DMS153 treated with DMSO at 0.1 percent for 48 hours (cell line): ENCODE data around the gene TJP3.

ENCODE experiments used
- DNase-seq: peaks from one replicate; lab custom pipeline; 2025; ENCODE audit not compliant: unreplicated experiment; lab: John Stamatoyannopoulos, UW

The TJP3 gene

DNA sequence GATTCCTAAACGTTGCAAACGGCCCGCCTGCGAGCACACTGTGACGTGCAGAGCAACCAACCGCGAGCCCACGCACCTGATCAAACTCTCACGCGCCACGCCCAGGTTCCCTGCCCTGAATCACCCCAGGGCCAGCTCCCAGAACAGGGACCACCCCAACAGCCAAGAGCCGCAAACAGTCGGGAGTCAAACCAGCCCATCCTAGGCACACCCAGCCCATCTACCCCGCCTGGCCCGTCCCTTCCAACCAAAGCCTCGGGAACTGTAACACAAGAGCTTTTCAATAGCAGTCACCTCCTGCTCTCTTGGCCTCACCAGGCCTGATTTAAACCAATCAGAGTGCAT, 16.8 kb upstream of the TJP3 start:
- no peak for DNase-seq

DNA sequence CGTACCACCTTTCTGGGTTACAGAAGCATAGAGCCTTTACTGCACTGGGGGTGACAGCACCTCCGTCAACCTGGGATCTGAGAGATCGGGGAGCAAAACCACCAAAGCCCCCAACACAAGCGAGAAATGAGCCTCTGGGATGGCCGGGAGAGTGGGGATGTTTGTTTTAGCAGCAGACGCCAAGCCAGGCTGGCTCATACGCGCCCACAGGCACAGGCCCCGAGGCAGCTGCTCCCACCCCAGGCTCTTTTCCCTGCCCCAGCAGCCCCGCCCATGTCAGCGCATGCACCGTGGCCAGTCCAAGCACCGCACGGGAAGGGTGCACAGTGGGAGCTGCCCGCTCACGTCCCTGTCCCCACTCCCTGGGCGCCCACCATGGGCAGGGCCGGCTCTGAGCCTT, 16.5 kb upstream of the TJP3 start:
- no peak for DNase-seq

DNA sequence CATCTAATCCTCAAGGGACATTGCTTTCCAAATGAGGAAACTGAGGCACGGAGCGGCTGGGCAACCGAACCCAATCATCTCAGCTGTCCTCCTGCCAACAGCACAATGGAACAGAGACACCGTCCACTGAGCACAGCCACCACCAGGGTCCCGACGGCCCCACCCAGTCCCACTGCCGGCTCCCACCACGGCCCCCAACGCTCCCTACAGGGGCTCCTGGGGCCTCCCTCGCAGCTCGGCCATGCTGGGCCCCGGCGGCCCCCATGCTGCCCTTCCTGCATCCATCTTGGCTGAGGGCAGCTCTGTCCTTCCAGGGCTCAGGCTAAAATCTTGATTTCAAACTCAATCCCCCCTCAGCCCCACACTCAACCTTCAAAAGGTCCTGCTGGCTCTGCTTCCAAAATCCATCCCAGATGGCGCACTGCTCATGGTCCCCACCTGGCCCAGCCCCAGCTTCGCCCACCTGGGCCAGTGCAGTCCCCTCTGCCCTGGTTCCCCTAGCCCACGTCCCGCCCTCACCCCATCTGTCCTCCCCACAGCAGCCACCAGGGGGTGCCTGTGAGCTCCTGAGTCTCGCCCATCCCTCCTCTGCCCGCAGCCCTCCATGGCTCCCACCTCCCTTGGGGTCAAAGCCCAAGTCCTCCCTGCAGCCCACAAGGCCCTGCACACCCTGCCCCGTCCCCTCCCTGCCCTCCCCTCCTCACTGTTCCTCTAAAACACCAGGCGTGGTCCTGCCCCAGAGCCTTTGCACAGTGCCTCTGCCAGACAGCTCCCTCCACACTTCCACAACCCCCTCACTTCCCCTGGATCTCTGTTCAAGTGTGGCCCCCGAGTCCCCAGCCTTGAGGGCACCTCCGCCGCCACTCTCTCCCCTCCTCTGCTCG, 15.8 kb upstream of the TJP3 start:
- DNase-seq, result no peak

DNA sequence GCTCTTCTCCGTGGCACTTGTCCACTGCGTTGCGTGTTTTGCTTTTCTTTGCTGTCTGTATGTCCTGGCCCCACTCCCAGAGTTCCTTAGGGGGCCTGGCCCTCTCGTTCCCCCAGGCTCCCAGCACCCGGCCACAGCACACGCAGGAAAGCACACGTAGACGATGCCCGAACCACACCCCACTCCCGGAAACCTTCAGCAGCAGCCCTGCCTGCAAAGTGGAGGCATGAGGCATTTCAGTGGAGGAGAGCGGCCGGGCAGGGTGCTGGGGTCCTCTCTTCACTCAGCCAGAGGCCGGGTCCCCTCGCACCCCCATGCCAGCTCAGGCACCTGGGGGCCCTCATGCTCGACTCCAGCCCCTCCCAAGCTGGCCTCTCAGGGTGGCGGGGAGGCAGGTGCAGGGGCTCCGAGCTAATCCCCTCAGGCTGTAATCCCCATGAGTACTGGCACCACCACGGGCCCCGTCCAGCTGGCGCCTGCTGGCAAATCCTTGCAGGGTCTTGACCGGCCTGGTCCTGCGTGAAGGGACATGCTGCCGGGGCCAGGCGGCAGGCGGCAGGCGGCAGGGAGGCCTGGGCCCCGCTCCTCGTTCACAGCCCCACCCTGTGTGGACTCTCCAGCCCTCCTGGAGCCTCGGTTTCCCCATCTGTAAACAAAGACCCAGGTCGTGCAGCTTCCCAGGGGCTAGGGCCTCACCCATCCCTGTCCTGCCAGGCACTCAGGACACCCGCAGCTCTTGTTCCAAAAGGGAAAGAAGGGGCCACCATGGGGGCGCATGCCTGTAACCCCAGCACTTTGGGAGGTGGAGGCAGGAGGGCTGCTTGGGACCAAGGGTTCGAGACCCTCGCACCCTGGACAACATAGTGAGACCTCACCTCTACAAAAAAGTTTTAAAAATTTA, 14.9 kb upstream of the TJP3 start:
- DNase-seq, result no peak

DNA sequence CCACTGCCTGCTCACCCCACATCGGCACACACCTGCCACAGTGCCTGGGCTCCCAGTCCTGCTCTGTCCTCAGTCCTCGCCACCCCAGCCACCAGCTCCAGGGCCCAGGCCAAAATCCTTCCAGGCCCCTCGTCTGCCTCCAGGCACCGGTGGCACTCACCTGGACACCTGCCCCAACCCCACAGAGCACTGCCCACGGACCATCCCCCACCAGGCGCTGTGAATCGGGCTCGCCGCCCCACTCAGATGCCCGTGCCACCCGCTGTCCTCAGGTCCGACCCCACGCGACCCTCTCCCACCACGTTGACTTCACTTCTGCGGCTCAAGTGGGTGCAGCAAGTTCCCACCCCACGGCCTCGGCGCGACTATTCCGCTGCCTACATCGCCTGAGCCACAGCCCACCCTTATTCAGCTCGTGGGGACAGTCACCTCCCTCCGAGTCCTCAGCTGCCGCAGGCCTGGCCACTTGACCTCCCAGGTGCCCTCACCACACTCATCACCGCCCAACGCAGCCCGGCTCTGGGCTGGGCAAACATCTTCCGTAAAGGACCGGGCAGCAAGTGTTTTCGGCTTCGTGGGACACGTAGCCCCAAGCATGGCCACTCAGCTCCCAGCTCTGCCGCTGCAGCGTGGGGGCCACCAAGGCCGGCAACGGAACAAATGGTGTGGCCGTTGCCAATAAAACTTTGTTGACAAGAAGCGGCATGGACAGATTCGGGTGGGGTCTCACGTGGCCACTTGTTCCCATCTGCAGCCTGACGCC, 13.6 kb upstream of the TJP3 start:
- no peak for DNase-seq

DNA sequence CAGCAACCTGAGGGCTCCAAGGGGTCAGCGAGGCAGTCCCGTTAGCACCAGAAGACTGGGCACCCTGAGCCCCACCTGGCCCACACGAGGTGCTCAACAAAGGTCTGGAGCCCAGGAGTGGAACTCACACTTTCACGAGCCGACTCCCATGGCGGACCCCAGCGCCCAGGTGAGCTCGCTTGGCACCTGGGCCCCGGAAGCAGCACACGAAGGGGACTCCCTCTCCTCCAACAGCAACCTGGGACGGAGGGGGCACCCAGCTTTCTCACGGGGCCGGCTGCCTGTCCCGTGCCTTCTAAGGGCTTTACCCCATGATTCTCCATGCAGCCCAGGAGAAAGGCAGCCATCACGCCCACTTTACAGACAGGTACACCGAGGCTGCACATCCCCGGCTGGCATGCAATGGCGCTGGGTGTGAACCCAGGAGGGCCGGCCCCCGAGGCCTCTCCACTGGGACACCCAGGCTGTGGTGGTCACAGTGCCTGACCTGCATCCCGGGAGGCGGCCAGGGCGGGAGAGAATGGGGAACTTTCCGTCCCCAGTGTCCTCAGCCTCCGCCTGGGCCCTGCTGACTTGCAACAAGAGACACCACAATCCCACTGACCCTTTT, 13.0 kb upstream of the TJP3 start:
- no peak for DNase-seq

DNA sequence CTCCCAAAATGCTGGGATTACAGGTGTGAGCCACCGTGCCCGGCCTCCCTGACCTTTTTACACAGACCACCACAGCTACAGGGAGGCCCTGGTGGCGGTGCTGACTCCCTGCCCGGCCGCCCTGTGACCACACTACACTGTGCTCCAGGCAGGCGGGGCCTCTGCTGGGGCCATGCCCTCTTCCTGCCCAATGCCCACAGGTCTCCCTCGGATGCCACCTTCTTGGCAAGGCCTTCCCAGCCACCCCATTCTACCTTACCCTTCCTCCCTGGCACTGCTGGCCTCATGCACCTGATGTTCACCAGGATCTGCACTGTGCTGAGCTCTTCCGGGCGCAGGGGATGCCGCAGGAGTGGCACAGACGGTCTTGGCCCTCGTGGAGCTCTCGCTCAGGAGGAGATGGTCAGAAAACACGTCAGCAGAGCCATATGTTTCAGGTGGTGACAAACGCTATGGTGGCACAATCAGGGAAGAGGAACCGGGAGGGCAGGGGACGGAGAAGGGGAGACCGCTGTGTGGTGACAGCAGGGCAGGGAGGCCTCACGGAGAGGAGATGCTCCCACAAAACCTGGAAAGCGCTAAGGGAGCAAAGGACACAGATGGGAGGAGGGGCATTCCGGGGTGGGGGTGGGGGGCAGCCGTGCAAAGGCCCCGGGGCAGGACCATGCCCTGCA, 12.1 kb upstream of the TJP3 start:
- no peak for DNase-seq

DNA sequence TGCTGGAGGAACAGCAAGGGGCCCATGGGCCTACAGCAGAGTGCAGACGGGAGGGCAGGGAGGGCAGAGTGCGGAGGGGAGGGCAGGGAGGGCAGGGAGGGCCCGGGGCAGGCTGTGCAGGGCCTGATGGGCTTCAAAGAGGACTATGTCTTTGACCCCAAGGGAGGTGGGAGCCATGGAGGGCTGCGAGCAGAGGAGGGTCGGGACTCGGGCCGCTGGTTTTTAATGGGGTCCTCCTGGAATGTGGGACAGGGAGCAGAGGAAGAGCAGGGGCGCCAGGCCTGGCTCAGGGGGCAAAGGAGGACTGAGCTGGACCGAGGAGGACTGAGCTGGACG, 11.6 kb upstream of the TJP3 start:
- DNase-seq, result no peak

DNA sequence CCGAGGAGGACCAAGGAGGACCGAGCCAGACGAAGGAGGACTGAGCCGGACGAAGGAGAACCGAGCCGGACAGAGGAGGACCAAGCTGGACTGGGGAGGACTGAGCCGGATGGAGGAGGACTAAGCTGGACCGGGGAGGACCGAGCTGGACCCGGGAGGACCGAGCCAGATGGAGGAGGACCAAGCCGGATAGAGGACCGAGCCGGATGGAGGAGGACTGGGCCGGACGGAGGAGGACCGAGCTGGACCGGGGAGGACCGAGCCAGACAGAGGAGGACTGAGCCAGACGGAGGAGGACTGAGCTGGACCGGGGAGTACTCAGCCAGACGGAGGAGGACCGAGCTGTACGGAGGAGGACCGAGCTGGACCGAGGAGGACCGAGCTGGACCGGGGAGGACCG, 11.1 kb upstream of the TJP3 start:
- no peak for DNase-seq

DNA sequence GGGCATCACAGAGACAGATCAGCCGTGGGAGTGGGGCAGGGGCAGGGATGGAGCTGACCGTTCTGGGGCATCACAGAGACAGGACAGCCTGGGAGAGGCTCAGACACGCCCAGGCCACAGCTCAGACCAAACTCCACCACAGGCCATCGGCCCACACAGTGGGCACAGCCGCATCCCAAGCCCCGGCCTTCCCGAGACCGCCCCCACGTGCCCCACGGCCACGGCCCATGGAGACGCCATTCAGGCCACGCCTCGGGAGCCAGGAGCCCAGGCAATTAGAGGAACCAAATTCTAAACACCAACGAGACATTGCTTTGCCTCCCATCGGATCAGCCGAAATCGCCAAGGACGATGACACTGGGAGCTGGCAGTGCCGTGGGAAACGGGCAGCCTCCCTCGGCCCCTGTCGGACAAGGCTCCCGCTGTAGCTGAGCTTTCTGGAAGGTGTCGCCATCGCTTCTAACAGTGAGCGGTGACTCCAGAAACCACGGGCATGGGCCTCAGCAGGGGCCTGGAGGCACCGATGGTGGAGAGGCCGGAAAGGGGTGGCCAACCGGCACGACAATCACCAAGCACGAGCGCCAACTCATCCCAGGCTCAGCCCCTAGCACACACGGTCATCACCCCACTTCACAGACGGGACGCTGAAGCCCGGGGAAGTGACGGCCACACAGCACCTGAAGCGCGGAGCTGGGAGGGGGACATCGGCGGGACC, 10.4 kb upstream of the TJP3 start:
- no peak for DNase-seq

DNA sequence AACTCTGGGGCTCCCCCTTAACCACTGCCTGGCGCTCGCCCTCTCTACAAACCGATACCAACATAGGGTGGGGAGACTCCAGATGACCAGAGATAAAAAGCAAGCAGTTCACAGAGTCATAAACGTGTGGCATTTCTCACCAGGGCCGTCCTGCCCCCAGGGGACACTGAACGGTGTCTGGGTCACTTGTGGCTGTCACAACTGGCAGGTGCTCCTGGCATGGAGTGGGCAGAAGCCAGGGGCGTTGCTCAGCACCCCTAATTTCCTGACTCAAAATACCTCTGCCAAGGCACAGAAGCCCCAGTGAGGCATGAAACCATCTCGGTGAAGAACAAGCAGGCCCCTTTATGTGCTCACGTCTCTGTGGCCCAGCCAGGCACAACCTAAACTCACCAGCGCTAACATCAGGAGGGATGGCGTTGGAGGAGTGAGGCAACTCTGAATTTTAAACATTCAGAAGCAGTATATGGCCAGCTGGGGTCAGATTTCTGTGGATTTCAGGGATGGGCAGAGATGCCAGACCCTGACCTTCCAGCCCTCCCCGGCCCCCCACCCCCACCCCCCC, 9.7 kb upstream of the TJP3 start:
- no peak for DNase-seq

DNA sequence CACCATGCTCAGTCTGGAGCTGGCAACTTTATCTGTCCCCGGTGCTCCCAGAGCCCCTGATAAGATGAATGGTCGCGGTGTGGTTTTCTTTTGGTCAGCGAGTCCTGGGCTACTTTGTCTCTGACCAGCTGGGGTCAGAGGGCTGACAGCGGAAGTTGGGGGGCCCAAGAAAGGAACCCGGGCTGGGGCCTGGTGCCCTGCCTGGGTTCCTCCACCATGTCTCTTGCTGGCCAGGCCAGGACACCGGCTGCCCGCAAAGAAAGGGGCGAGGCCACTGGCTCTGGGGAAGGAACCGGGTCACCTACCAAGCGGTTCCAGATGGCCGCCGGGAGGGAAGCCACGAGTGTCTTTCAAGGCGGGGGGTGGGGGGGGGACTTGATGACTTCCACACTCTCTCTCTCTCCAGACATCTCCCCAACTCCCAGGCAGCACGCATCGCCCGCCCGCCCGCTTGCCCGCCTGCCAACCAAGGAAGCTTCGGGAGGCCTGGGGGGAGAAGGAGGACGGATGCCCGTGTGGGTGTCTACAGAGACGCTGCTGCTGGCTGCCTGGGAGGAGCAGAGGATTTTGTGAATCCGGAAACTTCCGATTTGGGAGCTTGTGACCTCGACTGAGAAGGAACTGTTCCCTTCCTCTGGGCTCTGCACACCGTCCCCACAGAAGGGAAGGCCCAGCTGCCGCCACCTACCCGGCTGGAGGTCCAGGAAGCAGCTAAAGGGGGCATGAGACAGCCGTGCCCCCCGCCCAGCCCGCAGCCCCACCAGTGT, 9.0 kb upstream of the TJP3 start:
- DNase-seq, result no peak

DNA sequence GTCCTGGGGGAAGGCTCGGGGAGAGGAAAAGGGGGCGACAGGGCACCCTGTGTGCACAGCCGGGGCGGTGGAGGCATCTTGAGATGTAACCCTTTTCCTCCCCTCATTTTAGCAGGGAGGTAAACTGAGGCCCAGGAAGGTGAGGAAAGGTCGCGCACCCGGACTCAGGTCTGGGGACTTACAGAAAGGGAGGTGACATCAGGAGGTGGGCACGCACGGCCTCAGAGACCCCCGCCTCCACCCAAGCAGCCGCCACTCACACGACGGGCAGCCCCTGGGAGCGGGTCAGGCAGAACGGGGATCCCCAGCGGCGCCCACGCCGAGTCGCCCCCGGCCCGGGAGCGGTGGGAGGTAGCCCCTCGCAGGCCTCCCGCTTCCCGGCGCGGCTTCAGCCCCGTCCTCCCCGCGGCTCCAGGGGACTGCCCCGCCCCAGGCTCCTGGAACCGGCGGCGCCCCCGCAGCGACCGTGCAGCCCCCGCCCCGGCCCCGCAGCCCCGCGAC, 8.4 kb upstream of the TJP3 start:
- no peak for DNase-seq

DNA sequence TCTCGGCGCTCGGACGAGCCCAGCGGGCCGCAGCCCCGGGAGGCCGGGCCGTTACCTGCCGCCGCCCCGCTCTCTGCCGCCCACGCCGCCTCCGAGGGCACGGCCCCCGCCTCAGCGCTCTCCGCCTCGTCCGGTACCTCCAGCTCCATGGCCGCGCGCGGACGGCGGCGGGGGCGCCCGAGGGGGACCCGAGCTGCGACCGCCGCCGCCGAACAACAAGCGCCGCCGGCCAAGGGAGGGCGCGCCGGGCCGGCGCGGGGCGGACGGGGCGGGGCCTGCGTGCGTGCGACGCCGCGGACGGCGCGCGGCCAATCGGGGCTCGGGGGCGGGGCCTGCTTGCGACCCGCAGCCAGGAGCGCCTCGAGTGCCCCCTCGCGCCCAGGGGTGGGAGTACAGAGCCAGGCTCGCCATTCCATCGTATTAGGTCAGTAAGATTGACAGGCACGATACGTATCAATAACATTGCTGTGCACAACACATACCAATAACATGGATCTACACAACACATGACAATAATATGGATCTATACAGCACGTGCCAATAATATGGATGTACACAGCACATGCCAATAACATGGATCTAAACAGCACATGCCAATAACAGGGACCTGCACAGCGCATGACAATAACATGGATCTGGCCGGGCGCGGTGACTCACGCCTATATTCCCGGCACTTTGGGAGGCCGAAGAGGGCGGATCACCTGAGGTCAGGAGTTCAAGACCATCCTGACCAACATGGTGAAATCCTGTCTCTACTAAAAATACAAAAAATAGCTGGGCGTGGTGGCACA, 7.7 kb upstream of the TJP3 start, which contains the start of gene PIP5K1C:
PIP5K1C (minus strand) TSS at position 227 of the 791 bp plus-strand sequence; CDS start at position 149, 78 bp downstream.
- DNase-seq, result peak; percentile 49

DNA sequence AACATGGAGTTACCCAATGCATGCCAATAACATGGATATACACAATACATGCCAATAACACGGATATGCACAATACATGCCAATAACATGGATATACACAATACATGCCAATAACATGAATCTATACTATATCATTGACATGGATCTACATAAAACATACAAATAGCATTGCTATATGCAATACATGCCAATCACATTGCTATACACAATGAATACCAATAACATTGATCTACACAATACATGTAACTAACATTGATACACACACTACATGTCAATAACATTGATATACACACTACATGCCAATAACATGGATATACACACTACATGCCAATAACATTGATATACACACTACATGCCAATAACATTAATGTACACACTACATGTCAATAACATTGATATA, 7.0 kb upstream of the TJP3 start:
- DNase-seq, result no peak

DNA sequence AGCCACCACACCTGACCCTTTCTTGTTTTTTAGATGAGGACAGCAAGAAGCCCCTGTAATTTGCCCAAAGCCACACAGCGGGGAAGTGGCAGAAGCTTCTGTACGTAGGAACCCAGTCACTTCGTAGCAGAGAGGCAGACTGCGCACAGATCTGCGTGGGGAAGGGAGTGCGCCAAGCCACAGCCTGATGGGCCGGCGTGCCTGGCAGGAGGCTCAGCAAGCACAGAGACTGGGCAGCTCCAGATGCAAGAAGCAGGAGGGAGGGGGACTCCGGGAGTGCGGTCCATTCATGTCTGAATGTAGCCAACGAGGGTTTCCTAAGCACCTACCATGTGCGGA, 347 bp upstream of the TJP3 start:
- no peak for DNase-seq

DNA sequence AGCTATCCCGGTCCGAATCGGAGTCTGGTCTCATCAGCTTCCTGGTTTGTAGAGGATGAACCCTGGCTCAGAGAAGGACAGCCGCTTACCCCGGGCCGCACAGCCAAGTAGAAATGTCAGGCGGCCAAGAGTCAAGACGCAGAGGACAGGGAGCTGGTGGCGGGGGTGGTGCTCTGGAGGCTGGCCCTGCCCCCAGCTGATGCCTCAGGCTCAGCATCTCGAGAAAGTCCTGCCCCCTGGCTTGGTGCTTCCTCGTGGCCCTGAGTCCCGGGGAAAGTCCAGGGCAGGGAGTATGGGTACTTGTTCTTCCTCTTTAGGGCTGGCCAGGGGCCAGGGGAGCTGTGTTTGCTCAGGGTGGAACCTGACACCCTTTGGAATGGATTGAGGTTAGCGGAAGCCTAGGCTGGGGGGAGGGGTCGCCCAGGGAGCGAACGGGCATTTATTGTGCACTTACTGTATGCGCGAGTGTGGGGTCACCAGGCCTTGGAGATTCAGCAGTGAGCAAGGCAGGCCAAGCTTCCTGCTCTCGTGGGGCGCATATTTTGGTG, 2.2 kb downstream of the TJP3 start:
- DNase-seq, result peak; percentile 63
